Measurements from ENCODE around the gene DENND1A. TPM values are rescaled to one million over a fixed set of nuclear protein-coding genes. Genes with fewer than 3 reads are reported as not detected.

DENND1A gene
- total and polyA plus RNA-seq, 8 donors: 4.4 to 109 (median 21.4) TPM

DNA sequence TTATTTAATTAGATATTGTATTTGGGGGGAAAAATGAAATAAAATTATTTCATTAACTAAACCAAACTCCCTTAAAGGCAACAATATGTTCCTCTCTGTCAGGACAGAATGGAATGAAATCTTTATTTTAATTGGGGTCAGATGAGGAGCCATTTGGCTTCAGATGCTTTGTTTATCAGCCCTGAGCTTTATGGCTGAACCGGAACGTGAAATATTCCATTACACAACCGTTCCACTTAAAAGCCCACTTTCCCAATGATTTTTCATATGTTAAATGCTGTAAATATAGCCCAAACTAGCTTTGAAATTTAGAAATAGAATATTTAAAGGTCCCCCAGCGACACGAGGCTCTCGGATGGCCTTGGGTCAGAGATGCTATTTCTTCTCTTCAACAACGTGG is 424.4 kb downstream of the DENND1A start:
- WGBS, 5 donors: 76 to 84% (median 81%) methylated on average over 7 of the region's 7 CpGs
- no peak overlapping the region for H3K4me3 ChIP-seq
- no peaks in the 10 kb centered on the region for H3K36me3 ChIP-seq
- no peak overlapping the region for H3K27ac ChIP-seq
- TF ChIP-seq, protein P1, sequence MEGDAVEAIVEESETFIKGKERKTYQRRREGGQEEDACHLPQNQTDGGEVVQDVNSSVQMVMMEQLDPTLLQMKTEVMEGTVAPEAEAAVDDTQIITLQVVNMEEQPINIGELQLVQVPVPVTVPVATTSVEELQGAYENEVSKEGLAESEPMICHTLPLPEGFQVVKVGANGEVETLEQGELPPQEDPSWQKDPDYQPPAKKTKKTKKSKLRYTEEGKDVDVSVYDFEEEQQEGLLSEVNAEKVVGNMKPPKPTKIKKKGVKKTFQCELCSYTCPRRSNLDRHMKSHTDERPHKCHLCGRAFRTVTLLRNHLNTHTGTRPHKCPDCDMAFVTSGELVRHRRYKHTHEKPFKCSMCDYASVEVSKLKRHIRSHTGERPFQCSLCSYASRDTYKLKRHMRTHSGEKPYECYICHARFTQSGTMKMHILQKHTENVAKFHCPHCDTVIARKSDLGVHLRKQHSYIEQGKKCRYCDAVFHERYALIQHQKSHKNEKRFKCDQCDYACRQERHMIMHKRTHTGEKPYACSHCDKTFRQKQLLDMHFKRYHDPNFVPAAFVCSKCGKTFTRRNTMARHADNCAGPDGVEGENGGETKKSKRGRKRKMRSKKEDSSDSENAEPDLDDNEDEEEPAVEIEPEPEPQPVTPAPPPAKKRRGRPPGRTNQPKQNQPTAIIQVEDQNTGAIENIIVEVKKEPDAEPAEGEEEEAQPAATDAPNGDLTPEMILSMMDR (IDR thresholded peaks at IDR 0.05): no peak
- TF ChIP-seq POLR2A (IDR thresholded peaks at IDR 0.05) (no peak), POLR2AphosphoS5 (IDR thresholded peaks at IDR 0.05) (no peak), EP300 (IDR thresholded peaks at IDR 0.05) (no peak)
- intact Hi-C loops (cut with DNase I; ENCODE audit: low total_unique reads): no loop called here
- H3K27me3 ChIP-seq: no peaks in the 10 kb centered on the region
- H3K9me3 ChIP-seq: no peaks in the 10 kb centered on the region
- DNase-seq: no peak
- no peaks in the 10 kb centered on the region for H3K4me1 ChIP-seq

DNA sequence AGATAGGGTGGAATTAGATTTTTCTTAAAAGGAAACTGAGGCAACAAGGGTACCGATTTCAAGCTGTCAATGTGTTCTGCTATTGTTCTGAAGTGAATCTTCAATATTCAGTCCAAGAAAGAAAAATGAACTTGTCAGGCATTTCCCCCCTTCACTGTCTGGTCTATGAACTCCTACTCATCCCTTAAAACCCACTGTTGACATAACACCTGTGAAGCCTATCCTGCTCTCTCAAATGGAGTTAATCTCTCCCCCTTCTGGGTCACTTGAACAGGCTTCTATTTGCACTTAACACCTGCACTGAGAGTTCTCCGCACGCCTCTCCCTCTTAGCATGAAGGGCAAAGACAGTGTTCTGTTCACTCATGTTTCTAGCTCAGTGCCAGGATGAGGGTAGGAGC is 429.6 kb downstream of the DENND1A start:
- DNase-seq: no peak
- intact Hi-C loops (cut with DNase I; ENCODE audit: low total_unique reads): no loop called here

DNA sequence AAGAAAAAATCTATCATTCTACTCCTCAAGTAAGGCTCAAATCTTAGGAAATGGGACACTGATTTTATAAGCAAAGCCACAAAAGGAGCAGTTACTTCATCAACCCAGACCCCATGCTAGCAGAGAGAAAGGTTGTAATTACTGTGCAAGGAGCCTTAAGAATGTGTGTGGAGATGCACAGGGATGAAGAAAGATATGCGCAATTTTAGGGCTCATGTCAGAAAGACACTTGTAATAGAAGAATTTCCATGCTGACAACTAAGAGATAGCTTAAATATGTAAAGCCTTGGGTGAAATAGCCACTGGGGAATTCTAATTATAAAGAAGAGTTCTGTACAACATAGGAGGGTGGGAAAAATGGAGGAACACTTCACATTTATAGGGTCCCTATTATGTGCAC is 432.1 kb downstream of the DENND1A start:
- WGBS, 5 donors: 93 to 100% (median 95%) methylated on average over 1 of the region's 1 CpG

More for the DNA sequence above, 429.6 kb downstream of the DENND1A start:
- no peak for TF ChIP-seq EP300 (IDR thresholded peaks at IDR 0.05)
- TF ChIP-seq POLR2AphosphoS5 (IDR thresholded peaks at IDR 0.05): no peak
- TF ChIP-seq POLR2A (IDR thresholded peaks at IDR 0.05): no peak
- TF ChIP-seq, protein P1 (IDR thresholded peaks at IDR 0.05): no peak
- Histone ChIP-seq H3K9me3 (no peaks in the 10 kb centered on the region), H3K27ac (no peak overlapping the region), H3K4me1 (no peaks in the 10 kb centered on the region), H3K4me3 (no peak overlapping the region), H3K27me3 (no peaks in the 10 kb centered on the region), H3K36me3 (no peaks in the 10 kb centered on the region)
- WGBS, 5 donors: 66 to 87% (median 77%) methylated on average over 3 of the region's 3 CpGs

DNA sequence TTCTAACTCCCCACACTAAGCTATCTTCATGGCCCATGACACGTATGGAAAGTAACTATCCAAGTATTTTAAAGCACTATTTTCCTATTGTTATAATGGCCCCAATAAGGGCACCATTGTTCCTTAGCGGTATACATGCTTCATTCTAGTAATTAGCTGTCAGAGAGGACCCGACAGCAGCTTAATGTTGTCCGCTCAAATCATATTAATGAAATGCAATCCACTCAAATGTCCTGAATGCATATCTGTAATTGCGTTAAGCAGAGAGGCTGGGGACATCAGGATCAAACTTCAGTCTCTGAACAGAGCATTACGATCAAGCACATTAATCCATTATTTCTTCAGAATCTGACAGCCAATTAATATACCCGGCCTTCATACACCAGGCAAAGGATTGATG is 434.2 kb downstream of the DENND1A start:
- no peak overlapping the region for H3K4me3 ChIP-seq

More for the DNA sequence above, 432.1 kb downstream of the DENND1A start:
- intact Hi-C loops (cut with DNase I; ENCODE audit: low total_unique reads): no loop called here
- Histone ChIP-seq H3K4me1 (no peaks in the 10 kb centered on the region), H3K27ac (no peak overlapping the region), H3K4me3 (no peak overlapping the region), H3K9me3 (no peaks in the 10 kb centered on the region), H3K27me3 (no peaks in the 10 kb centered on the region), H3K36me3 (no peaks in the 10 kb centered on the region)
- DNase-seq: no peak
- TF ChIP-seq, protein P1 (IDR thresholded peaks at IDR 0.05): no peak
- TF ChIP-seq EP300 (IDR thresholded peaks at IDR 0.05) (no peak), POLR2A (IDR thresholded peaks at IDR 0.05) (no peak), POLR2AphosphoS5 (IDR thresholded peaks at IDR 0.05) (no peak)

More for the DNA sequence above, 434.2 kb downstream of the DENND1A start:
- Histone ChIP-seq H3K27ac (no peak overlapping the region), H3K4me1 (no peaks in the 10 kb centered on the region), H3K36me3 (no peaks in the 10 kb centered on the region), H3K9me3 (no peaks in the 10 kb centered on the region), H3K27me3 (no peaks in the 10 kb centered on the region)
- intact Hi-C loops (cut with DNase I; ENCODE audit: low total_unique reads): no loop called here
- TF ChIP-seq POLR2A (IDR thresholded peaks at IDR 0.05) (no peak), EP300 (IDR thresholded peaks at IDR 0.05) (no peak), POLR2AphosphoS5 (IDR thresholded peaks at IDR 0.05) (no peak)
- TF ChIP-seq, protein P1 (IDR thresholded peaks at IDR 0.05): no peak
- 91 to 97% (median 94%) methylated on average over 7 of the region's 7 CpGs for WGBS, 5 donors
- DNase-seq: no peak
